ENCODE measurements around the gene CIP2A.
"Not testable (repeated sequence)": the region's sequence is repeated elsewhere in the genome, so short reads cannot be mapped to it uniquely, and the experiment has no call there.

Gene CIP2A

GRCh38 chr3:108589081-108589997 is at the start of gene CIP2A, which contains the start of gene DZIP3:
TSS of gene CIP2A (minus strand) at chr3:108589438. CDS start at chr3:108589375, 63 bp downstream.
TSS of gene DZIP3 (plus strand) at chr3:108589722. CDS start at chr3:108605407, 15,685 bp downstream.
- peak; percentile 93 for DNase-seq (ENCODE audit: low read depth)
- H3K4me3 ChIP-seq (replicated peaks; ENCODE audit: low read depth, low read length), result peak within 1 kb of the TSS; percentile 93
- TF ChIP-seq CTCF (IDR thresholded peaks at IDR 0.05; ENCODE audit: low read length, missing control alignments), result no peak

GRCh38 chr3:108629974-108630373 is 40.7 kb upstream of the CIP2A start:
- TF ChIP-seq CTCF (IDR thresholded peaks at IDR 0.05; ENCODE audit: low read length, missing control alignments), result no peak

GRCh38 chr3:108623504-108623903 is 34.3 kb upstream of the CIP2A start:
- DNase-seq (ENCODE audit: low read depth), result no peak
- no peak for TF ChIP-seq CTCF (IDR thresholded peaks at IDR 0.05; ENCODE audit: low read length, missing control alignments)
- no peak overlapping the region for H3K4me3 ChIP-seq (replicated peaks; ENCODE audit: low read depth, low read length)

More at GRCh38 chr3:108629974-108630373, 40.7 kb upstream of the CIP2A start:
- no peak overlapping the region for H3K4me3 ChIP-seq (replicated peaks; ENCODE audit: low read depth, low read length)
- no peak for DNase-seq (ENCODE audit: low read depth)

- H3K4me3 ChIP-seq (replicated peaks; ENCODE audit: low read depth, low read length), result no peak overlapping the region
- no peak for DNase-seq (ENCODE audit: low read depth)
- no peak for TF ChIP-seq CTCF (IDR thresholded peaks at IDR 0.05; ENCODE audit: low read length, missing control alignments)
Measured at GRCh38 chr3:108620250-108620649, 31.0 kb upstream of the CIP2A start.

GRCh38 chr3:108616090-108616489 is 26.9 kb upstream of the CIP2A start:
- not testable (repeated sequence) for H3K4me3 ChIP-seq (replicated peaks; ENCODE audit: low read depth, low read length); DNase-seq (ENCODE audit: low read depth)

- no peak for DNase-seq (ENCODE audit: low read depth)
- TF ChIP-seq CTCF (IDR thresholded peaks at IDR 0.05; ENCODE audit: low read length, missing control alignments), result no peak
- no peak overlapping the region for H3K4me3 ChIP-seq (replicated peaks; ENCODE audit: low read depth, low read length)
Measured at GRCh38 chr3:108610651-108611050, 21.4 kb upstream of the CIP2A start.

GRCh38 chr3:108608750-108609149 is 19.5 kb upstream of the CIP2A start:
- DNase-seq (ENCODE audit: low read depth), result no peak
- no peak overlapping the region for H3K4me3 ChIP-seq (replicated peaks; ENCODE audit: low read depth, low read length)
- no peak for TF ChIP-seq CTCF (IDR thresholded peaks at IDR 0.05; ENCODE audit: low read length, missing control alignments)
